Measurements from ENCODE around the gene MACO1.

Gene MACO1

DNA sequence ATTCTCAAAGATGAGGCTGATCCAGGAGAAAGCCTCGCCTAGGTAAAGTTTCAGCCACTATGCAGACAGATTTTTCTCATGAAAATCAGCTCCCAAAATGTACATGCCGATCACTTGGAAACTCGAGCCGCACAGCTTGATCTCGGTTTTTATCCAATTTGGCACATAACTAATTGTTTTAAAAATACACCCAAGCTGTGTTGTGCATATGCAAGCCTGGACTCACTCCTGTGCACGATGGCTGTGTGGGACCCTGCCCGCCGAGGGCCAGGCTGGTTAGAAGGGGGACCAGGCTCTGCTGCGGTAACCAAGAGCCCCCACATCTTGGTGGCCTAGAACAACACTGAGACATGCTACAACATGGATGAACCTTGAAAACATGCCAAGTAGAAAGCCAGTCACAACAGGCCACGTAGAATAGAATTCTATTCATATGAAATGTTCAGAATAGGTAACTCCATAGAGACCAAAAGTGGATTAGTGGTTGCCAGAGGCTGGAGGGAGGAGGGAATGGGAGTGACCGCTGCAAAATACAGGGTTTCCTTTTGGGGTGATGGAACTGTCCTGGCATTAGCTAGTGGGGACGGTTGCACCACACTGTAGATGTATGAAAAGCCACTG is 96.6 kb downstream of the MACO1 start:
- no peak for DNase-seq

DNA sequence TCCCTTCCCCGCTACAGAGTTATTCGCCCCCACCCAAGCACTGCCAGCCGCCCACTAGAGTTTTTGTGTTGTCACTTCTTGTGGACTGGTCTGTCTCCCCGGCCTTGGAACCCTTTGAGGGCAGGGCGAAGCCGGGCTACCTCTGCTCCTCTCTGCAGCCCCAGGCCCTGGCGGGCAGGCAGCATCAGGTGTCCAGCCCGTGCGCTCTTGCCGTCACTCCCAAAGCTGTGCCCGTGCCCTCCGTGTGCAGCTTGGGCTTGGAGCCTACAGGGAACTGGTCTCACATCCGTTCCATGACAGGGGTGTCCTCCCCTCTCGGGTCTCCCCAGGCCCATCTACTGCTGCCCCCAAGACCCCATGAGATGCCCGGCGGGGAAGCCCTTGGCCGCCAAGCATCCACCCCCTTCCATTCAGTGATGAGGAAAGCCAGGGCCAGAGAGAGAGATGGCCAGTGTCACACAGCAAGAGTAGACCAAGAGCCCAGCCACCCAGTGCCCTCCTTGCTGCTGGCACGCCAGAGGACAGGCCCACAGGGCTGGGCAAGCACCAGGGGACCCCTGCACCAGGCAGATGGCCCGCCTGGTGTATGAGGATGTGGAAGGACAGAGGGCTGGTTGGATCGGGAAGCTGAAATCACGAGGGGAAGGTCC is 97.4 kb downstream of the MACO1 start:
- no peak for DNase-seq

DNA sequence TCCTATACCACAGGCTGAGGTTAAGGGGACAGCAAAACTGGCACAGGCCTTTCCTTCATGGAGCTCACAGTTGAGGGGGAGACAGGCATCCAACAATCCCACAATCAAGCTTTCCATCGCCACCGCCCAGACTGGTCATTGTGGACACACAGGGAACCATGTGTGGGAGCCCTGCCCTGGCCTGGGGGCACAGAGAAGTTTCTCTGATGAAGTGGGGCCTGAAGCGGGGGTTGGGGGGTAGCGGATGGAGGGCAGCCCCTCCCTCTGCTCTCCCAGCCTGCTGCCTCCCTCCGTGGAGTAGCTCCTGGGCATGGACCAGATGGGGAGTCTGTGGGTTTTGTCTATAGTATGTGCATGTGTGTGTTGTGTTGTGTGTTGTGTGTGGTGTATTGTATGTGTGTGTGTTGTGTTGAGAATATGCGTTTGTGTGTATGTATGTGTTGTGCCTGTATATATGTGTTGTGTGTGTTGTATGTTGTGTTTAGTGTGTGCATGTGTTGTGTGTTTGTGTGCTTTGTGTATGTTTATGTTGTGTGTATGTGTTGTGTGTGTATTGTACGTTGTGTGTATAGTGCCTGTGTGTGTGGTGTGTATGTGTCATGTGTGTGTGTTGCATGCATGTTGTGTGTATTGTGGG is 98.3 kb downstream of the MACO1 start:
- no peak for DNase-seq

DNA sequence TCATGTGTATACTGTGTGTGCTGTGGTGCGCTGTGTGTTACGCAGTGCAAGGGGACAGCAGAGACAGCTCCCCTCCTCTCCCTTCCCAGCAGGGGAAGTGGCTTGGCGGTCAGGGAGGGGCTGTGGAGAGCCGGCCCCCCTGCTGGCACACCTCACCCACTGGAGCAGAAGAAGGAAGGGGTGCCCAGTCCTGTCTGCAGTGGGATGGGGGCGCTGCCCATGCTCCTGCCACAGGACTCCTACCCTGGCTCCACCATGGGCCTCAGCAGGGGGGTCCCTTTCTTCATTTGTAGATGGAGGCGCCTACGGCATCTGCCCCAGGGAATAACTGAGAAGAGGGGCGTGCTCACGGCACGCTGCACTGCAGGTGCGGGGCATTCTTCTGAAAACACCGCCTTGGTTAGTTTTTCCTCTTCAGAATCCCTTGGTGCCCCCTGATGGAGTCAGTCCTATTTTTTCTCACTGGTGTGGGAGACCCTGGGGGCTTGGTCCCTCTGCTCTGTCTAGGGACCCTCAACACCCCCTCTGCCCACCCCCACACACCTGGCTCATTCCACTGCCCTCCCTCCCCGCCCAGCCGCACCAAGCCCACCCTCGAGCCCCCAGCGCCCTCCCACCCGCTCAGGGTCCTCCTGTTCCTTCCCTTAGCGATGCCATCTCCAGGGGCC is 99.0 kb downstream of the MACO1 start:
- peak; percentile 41 for DNase-seq

DNA sequence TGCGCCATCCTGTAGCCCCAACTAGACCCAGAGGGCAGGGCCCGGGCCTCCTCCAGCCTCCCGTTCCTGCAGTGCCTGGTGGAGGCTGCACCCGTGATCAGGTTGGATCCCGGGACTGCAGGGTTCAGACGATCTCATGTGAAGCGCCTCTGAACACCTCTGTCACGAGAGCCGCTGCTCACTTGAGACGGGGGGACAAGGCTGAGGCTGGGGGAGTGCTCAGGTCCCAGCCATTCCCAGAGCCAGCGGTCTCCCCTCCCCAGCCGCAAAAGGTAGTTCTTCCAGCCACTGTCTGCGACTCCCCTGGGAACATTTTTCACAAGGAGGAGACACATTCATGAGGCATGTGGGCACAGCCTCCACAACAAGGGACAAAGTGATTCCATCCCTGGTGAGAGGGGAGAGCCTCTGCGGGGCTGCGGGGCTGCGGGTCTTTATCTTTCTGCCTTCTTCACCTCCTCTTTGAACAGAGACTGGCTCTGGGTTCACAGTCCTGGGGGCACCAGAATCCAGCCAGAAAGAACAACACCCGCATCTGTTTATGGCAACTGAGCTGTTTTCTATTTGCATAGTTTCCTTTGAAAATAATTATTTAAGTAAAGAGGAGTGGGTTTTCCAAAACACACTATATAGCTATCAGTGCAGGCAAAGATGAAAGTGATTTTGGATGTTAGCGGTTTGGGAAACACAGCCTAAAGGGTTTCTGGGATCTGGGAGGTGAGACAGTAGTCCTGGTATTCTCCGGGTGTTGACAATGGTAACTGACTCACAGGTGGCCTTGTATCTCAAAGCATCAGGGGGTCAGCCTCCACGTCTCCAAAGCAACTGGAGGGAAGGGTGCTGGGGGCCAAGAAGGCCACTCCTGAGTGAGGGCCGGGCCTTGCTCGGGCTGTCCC is 99.7 kb downstream of the MACO1 start:
- DNase-seq, result no peak

DNA sequence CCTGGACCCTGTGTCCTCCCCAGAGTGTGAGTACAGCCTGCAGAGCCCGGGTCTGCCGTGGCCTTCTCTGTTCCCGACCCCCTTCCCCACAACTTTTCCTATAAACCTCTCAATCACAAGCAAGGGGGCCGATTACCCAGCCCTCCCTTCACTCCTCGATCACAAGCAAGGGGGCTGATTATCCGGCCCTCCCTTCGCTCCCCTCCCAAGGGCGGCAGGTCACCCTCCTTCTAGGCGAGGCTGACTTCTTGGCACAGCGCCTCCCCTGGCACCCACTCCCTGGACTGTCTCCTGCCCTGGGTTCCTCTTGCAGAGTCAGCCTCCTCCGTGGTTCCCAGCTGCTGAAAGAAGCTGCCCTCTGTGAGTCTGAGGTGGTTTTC is 100.4 kb downstream of the MACO1 start:
- no peak for DNase-seq

DNA sequence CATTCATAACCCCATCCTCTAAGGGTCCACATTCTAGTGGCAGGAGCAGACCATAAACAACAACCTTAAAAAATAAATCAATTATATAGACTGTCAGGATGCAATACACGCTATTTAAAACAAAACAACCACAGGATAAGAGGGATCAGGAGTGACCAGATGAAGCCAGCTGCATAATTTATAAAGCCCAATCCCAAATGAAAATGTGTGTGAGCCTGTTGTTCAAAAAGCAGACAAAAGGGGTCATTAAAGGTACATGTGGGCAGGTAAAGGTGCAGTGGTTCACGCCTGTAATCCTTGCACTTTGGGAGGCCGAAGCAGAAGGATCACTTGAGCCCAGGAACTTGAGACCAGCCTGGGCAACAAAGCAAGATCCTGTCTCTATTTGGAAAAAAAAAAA is 102.3 kb downstream of the MACO1 start:
- no peak for DNase-seq

DNA sequence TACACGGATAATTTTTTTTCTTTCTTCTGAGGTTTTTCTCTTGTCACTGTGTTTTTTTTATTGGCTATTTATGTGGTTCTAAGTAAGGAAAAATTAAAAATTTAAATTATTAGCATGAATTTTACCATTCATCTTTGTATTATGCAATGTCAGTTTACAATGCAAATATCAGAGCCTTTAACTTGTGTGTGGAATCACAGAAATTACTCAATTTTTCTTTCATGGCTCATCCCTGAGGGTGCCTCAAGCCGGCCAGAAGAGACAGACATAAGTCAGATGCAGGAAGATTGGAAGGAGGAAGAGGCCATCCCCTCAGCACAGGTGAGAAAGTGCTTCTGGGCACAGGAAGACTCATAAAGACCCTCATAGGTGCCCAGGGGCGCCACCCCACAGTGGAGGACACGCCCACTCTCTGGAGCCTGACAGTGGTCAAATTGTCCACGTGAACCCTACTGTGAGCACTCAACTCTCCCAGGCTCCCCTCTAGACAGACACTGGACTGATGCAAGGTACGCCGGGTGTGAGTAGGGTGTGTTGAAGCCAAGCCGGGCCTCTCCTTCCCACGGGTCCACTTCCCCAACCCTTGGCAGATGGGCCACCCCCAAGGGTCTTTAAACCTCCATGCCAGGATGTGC is 103.2 kb downstream of the MACO1 start:
- DNase-seq, result no peak

DNA sequence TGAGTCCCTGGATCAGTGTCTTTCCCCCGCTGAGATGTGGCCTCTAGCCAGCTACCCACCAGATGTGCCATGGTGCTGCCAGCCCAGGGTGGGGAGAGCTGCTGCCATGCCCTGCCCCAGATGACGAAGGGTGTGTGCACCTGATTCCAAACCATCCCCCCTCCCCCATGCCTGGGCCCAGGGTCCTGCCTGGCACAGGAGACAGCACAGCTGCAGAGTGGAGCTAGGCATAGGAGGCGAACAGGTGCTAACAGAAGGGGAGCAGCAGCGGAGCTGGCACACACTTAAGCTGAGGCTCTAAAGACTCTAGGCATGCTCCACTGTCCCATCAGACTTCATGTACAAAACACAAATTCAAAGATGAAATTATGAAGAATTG is 103.7 kb downstream of the MACO1 start:
- no peak for DNase-seq

DNA sequence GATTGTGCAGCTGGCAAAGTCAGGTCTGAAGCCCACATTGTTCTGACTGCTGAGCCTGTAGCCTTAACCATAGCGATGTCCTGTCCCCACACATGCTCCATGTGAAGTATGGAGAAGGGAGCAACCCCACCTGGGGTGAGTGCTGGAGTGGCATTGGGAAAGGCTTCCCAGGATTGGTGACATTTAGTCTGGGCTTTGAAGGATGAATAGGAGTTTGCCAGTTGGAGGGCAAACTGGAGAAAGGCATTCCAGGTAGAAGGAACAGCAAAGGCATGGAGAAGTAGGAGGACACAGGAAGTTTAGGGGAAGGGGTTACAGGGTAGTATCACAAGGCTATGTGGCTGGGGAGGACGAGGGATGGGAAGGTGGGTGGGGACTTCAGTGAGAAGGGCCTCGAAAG is 105.4 kb downstream of the MACO1 start:
- no peak for DNase-seq

DNA sequence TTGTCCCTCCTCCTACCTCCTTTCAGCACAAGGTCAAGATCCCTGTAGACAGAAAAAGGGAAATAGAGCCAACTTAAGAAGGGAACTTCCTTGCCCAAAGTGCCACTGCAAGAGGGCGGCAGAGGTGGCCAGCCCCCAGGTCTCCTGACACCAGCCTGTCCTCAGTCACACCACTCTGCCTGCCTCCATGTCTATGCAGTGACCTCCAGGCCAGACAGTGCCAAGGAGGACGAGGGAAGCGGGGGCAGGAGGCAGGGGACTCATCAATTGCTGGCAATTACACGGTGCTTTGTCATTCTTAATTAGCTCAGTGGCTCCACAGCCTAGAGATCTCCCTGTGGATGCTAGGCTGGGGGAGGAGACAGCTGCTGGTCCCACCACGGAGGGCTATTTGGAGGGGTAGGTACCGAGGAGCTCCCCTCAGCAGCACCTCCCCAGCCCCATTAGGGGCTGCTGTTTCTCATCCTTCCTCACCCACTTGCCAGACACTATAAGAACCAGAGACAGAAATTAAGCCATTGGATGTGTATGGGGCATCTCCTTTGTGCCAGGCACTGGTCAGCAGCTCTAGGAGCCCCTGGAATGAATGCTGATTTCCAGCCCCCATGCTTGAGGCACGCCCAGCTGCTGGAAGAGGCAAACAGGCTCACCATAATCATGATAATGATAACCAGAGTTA is 106.6 kb downstream of the MACO1 start:
- no peak for DNase-seq

DNA sequence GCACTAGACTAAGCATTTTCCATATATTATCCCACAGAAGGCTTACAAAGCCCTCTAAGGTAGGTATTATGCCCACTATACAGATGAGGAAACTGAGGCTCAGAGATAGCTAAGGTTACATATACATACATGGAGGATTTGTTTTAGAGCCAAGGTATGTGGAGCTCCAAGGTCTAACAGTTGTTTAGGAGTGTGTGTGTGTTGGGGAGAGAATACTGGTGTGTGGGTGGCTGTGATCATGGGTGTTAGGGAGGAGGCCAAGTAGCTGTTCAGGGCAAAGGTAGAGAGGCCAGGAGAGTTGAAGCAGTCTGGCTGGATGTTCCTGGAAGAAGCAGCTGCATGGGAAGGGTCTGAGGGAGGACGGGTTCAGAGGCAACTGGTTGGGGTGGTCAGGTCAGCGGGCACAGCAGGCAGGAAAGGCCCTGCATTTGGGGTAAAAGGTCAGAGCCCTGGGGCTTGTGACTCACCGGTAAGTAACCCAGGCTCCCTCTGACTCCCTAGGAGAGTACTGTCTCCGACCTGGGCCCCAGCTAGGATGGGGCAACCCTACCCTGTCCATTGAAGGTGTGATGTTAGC is 107.6 kb downstream of the MACO1 start:
- DNase-seq, result no peak

DNA sequence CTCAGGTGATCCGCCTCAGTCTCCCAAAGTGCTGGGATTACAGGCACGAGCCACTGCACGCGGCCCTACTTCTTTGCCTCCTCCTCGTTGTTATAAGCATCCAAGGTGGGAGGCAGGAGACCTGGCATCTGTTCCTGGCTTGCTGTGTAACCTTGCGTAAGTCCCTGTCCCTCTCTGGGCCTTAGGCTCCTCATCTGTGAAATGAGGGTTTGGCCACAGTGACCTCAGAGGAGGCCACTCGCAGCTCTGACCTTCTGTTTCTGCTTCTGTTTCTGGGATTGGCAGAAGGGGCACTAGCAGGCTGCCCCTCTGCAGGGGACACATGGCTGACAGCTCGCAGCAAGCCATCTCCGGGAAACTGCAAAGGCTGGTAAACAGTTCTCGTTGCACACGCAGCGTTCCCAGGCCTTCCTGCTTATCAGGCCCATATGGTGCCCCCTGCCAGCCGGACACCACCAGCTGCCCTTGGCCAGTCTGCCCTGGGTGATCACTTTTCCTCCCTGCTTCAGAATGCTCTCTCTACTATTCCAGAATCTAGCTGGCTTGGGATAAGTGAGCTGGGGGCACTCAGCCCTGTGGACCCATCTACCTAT is 110.1 kb downstream of the MACO1 start:
- DNase-seq, result no peak

DNA sequence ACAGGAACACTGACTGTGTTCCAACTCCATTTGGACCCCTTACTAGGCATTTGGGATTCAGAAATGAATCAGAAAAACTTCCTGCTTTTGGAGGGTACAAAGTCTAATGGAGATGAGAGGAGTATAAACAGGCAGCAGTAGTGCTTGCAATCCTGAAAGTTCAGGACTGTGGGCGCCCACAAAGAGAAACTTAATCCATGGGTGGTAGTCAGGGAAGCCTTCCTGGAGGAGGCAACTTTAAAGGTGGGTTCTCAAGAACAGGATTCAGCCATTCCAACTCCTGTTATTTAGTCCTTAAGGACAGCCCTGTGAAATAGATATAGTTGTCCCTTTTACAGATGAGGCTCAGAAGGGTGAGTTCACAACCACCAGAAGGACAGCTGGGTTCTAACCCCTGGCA is 110.7 kb downstream of the MACO1 start:
- no peak for DNase-seq

DNA sequence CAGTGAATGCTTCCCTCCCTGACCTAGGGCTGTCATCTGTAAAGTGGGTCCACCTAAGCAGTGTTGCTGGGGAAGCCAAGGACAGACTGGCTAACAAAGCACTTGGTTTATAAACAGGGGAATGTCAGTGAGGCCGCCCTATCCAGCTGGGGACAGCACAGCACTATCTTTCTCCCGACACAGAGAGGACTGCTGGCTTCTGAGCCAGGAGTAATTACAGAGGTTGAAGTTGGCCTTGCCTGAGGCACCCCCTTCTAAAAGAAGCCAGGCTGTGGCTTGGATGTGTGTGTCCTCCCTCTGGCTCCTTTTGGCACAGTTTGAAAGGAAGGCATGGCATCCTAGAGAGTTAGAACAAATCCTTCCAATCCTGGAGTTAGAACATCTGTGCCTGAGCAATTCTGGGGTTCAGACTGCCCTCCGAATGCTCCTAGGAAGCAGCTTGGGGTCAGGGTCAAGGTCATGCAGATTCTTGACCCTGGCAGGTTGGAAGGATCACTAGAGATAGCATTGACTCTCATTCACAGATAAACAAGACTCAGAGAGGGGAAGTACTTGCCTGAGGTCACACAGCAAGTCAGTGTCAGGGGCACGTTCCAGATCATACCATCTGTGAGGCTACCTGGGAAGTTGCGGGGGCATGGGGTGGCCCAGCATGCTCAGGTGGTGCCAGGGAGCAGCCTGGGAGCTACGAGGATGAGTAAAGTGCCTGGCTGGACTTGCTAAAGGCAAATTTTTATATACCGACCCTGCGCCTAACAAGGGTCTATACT is 111.4 kb downstream of the MACO1 start:
- no peak for DNase-seq

DNA sequence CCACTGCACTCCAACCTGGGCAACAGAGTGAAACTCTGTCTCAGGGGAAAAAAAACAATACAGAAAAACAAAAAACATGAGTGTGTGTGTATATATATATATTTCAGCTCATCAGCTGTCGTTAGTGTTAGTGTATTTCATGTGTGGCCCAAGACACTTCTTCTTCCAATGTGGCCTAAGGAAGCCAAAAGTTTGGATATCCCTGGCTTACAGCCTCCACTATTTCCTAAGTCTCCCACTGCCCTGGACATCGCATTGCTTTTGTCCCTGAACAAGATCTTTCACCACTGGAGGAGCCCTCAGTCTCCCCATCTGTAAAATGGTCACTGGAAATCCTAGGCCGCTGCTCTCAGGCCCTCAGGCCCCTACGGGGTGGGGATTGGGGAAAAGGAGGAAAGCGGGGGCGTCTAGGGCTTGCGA is 112.3 kb downstream of the MACO1 start:
- no peak for DNase-seq

DNA sequence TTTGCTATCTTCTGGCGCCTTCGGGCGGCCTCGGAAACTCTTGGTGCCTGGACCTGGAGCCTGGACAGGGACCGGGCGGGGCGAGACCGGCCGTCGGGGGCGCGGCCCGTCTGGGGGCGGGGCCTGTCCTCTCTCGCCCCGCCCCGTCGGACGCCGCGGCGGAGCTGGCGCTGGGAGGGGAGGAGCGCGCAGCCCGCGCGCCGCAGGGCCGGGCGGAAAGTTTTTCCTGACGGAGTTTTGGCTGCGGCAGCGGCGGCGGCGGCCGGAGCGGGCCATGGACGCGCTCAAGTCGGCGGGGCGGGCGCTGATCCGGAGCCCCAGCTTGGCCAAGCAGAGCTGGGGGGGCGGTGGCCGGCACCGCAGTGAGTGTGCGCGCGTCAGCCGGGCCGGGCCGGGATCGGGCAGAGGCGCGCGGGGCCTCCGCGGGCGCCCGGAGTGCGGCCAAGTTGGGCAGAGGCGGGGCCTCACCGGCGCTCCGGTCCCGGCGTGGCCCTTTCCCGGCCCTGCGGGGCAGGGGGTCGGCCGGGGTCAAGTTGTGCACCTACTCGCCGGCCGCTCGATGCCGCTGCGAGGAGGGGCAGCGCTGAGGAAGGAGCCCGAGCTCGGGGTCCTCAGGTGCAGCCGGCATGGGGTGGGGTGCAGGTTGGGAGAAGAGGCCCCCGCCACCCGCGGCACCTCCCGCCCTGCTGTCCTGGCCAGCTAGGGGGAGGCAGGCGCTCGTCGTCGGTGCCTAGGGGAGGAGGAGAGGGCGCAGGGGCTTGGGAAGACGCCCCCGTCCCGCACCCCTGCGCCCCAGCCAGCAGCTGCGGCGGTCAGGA is 112.9 kb downstream of the MACO1 start, which contains the start of gene LDLRAP1:
Gene LDLRAP1, plus strand, starts transcription at position 182 of the 818 bp plus-strand sequence. Its CDS starts 93 bp downstream, at position 275.
- peak; percentile 85 for DNase-seq

DNA sequence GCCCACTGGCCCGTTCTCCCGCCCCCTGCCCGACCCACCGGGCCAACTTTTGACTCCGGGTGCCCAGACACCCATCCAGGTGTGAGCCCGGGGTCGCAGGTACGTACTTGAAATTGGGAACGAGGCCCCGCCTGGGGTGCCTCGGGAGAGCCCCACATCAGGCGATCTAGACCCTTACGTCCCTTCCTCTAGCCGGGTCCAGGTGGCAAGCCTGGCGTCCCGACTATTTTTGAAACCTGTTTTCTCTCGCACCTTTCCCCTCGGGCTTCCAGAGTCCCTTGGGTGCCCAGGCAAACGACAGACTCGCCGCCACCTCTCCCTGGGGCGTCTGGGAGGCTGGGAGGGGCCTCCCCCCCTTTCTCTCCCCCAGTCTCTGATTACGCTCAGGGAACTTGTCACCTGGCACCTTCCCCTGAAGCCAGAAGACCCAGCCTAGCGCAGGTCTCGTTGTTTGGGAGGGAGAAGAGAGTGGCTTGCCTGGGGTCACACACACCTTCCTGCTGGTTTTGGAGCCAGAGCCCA is 113.6 kb downstream of the MACO1 start:
- no peak for DNase-seq

DNA sequence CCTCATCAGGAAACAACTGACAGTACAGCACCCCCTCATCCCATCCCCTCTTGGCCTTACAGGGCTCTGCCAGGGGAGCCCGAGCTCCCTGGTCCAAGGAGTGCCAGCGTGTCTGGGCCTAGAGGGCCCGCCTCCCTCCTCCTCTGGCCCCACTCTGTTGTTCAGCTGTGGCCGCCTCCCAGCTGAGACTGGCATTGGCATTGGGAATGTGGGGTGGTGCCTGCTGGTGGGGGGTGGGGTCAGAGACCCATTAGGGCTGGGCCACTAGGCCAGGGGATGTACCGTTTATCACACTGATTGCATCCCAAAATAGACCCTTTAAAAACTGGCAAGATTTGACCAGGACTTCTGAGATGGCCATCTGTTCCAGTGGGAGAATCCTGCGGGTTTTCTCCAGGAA is 114.1 kb downstream of the MACO1 start:
- no peak for DNase-seq
